GM12801 (cell line): Measurements from ENCODE around the gene LPP.

Experiments
- TF ChIP-seq, protein P1 (sequence below): IDR thresholded peaks from one replicate; pipeline ENCODE4 v1.5.1; 2011; ENCODE audit warnings: control low read depth; ENCODE audit not compliant: insufficient read length; ENCODE audit errors: extremely low read depth

The LPP gene

DNA sequence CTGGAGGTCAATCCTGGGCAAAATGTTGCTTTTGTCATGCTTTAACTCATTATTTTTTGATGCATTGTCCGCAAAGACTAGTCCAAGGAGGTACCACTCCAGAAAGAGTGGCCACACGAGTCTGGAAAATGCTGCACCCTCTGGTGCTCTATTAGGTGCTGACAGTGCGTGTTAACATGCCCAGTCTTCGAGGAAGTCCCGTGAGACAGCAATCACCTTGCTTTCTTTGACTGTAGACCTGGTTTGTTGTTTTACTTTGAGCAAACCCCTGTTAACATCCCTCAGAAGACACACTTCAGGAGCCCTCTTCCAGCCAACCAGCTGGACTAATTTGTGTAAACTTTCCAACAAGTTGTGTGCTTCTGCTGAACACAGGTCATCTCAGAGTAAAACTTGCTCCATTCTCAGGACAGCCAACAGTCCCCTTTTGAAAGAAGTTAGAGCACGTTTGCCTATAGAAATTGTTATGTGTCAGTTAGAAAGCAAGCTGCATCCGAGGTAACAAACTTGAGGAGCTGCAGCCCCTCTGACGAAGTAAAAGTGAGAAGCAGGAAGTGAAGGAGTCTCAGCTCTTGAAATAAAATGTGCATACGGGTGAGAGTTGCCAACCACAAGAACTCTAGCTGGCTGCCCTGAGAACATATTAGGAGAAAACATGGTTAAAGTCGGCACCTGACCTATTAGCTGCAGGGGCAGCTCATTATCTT is 205.0 kb downstream of the LPP start:
- TF ChIP-seq, protein P1, sequence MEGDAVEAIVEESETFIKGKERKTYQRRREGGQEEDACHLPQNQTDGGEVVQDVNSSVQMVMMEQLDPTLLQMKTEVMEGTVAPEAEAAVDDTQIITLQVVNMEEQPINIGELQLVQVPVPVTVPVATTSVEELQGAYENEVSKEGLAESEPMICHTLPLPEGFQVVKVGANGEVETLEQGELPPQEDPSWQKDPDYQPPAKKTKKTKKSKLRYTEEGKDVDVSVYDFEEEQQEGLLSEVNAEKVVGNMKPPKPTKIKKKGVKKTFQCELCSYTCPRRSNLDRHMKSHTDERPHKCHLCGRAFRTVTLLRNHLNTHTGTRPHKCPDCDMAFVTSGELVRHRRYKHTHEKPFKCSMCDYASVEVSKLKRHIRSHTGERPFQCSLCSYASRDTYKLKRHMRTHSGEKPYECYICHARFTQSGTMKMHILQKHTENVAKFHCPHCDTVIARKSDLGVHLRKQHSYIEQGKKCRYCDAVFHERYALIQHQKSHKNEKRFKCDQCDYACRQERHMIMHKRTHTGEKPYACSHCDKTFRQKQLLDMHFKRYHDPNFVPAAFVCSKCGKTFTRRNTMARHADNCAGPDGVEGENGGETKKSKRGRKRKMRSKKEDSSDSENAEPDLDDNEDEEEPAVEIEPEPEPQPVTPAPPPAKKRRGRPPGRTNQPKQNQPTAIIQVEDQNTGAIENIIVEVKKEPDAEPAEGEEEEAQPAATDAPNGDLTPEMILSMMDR: no peak

DNA sequence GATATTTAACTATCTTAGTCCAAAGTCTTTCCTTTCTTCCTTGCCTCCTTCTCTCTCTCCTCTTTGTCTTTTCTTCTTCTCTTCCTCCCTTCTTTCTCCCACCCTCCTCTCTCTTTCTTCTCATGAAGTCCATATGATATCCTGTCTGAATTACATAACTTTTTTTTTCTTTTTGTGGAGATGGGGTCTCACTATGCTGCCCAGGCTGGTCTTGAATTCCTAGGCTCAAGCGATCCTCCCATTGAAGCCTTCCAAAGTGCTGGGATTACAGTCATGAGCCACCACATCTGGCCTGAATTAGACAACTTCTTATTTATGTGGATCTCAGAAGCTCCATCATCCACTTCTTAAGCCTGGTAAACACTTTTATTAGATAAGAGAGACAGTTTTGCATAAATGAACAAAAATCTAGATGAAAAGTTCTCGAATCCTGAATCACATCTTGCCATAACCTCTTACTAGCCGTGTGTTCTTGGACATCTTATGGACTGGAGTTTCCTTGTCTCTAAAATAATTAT is 206.5 kb downstream of the LPP start:
- TF ChIP-seq, protein P1: no peak

DNA sequence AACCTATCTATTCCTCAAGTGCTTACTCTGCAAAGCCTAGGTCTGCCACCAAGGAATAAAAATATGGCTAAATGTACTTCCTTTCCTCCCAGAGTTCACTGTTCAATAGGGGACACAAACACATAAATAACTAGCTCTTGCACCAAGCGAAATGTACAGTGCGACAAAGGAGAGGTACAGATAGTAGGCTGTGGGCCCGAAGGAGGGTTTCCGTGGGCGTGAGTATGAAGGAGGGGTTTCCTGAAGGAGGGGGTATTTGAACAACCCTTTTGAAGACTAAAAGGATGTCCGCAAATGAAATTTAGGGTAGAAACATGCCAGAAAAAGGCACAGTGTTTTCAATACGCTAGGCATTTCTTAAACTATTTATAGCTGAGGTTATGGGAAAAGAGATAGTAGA is 207.9 kb downstream of the LPP start:
- TF ChIP-seq, protein P1: no peak

DNA sequence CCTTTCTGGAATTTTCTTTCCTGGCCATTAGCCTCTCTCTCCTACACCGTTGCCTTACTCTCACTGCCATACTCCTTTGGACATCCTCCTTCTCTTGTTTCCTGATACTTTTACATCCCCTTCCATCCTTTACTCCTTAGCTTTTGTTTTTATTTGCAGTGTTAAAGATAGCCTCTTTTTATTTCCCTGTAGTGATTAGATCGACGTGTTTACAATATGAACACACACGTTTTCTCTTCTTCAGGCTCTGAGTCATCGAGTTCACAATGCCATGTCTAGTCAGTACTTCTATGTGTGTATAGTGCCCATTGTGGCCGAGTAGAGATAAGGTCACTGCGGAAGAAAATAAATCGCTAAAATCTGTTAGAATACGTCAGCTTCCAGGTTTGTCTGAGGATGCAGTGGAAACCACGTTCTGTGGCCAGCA is 208.5 kb downstream of the LPP start:
- TF ChIP-seq, protein P1: no peak

DNA sequence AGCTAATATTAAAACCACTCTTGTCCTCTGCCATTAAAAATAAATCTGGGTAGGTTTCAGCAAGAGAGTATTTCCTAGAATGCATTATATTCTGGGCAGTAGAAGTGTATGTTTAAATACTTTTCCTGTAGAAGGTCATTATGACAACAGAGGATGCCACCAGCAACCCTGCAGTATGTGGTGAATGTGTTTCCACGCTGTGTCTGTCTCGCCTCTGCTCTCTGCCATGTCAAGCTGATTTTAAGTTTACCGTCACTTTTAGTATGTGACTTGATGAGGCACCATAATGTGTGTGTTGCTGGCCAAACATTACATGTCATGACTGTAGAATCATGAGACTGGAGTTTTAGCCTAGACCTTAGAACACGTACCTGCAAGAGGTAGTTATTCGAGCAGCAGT is 211.2 kb downstream of the LPP start:
- TF ChIP-seq, protein P1: no peak

DNA sequence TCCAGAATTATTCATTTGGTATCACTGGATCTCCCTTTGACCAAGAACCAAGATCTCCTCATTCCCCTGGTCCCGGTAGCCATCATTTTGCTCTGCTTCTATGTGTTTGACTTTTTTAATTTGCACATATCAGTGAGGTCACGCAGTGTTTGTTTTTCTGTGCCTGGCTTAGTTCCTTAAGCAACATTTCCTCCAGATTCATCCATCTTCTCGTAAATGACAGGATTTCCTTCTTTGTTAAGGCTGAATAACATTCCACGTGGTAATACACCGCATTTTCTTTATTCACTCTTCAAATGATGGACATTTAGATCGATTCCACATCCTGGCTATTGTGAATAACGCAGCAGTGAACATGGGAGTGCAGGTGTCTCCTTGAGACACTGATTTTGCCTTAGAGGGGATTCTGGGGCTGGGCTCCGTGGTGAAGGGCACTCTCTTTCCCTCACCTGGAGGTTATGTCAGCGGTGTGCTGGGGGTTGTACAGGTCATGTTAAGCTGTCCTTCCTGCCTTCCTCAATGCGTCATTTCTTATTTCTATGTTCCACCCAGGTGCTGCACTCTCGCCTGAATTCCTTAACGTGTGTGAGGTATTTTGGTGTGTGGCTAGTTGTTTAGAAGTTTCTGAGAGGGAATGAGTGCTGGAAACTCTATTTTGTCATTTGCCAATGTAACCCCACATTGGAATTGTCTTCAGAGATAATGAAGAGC is 212.2 kb downstream of the LPP start:
- TF ChIP-seq, protein P1: no peak

DNA sequence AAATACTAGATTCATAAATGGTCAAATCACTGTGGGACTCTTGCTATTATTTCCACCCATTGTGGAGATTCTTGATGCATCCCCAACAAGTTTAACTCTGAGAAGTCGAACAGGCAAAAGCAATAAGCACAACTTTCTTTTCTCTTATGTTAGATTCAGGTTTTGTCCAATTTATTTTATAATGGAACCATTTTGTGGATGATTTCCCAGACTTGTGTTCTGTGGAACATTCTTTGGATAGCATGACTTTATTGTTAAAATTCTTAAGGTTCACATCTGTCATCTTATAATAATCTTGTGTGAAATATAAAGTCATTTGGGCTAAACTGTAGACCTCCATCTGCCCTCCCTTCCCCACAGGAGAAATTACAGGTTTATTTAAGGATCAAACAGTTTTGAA is 213.7 kb downstream of the LPP start:
- TF ChIP-seq, protein P1: no peak
